Trophoblast cell (in vitro differentiated cells and primary cell): Measurements from ENCODE around the gene OR5T2.
"Not testable (repeated sequence)": the region's sequence is repeated elsewhere in the genome, so short reads cannot be mapped to it uniquely, and the experiment has no call there.

Experiments used
- DNase-seq, 2 donors: peaks; one replicate each; pipeline ENCODE4 v3.0.0-alpha.2; 2016
- H2AFZ ChIP-seq: 2 replicates; pipeline ENCODE4 v1.6.1; 2013; ENCODE audit warnings: low read length, moderate library complexity, mild to moderate bottlenecking; ENCODE audit not compliant: insufficient read depth, poor library complexity
- H2AK5ac ChIP-seq: 2 replicates; pipeline ENCODE4 v1.6.1; 2013; ENCODE audit warnings: mild to moderate bottlenecking, low read length
- H2BK120ac ChIP-seq: 2 replicates; pipeline ENCODE4 v1.6.1; 2013; ENCODE audit warnings: low read length, mild to moderate bottlenecking, moderate library complexity; ENCODE audit not compliant: insufficient read depth, poor library complexity
- H2BK12ac ChIP-seq: 2 replicates; pipeline ENCODE4 v1.6.1; 2013; ENCODE audit warnings: mild to moderate bottlenecking, low read length, moderate library complexity
- H2BK5ac ChIP-seq: 2 replicates; pipeline ENCODE4 v1.6.1; 2013; ENCODE audit warnings: low read length, low read depth, moderate library complexity, mild to moderate bottlenecking; ENCODE audit not compliant: poor library complexity
- H3K14ac ChIP-seq: 2 replicates; pipeline ENCODE4 v1.6.1; 2013; ENCODE audit warnings: mild to moderate bottlenecking, low read length
- H3K18ac ChIP-seq: 2 replicates; pipeline ENCODE4 v1.6.1; 2013; ENCODE audit warnings: mild to moderate bottlenecking, low read length
- H3K23ac ChIP-seq: 2 replicates; pipeline ENCODE4 v1.6.1; 2013; ENCODE audit warnings: low read length
- H3K27ac ChIP-seq: 2 replicates; pipeline ENCODE4 v1.5.1; 2013; ENCODE audit warnings: low read depth, mild to moderate bottlenecking, inconsistent platforms, low read length, moderate library complexity
- H3K27me3 ChIP-seq: 2 replicates; pipeline ENCODE4 v1.6.1; 2013; ENCODE audit warnings: inconsistent platforms, mild to moderate bottlenecking, low read length, moderate library complexity; ENCODE audit not compliant: insufficient read depth
- H3K36me3 ChIP-seq, 2 experiments: 1 replicate in 1 of 2; 2 replicates in 1 of 2; pipeline ENCODE4 v1.6.1; 2013; ENCODE audit warnings: low read length in 2 of 2, mild to moderate bottlenecking in 2 of 2, moderate library complexity in 1 of 2; ENCODE audit not compliant: insufficient read depth in 2 of 2, control insufficient read depth in 1 of 2
- H3K4ac ChIP-seq: 2 replicates; pipeline ENCODE4 v1.6.1; 2013; ENCODE audit warnings: low read depth, mild to moderate bottlenecking, low read length, moderate library complexity
- H3K4me1 ChIP-seq, 2 experiments: 1 replicate in 1 of 2; 2 replicates in 1 of 2; pipeline ENCODE4 v1.6.1; 2013; ENCODE audit warnings: low read length in 2 of 2, mild to moderate bottlenecking in 2 of 2, moderate library complexity in 1 of 2; ENCODE audit not compliant: insufficient read depth in 2 of 2, control insufficient read depth in 1 of 2
- H3K4me2 ChIP-seq: 2 replicates; pipeline ENCODE4 v1.6.1; 2013; ENCODE audit warnings: inconsistent platforms, mild to moderate bottlenecking, low read length, moderate library complexity
- H3K4me3 ChIP-seq: 2 replicates; pipeline ENCODE4 v1.5.1; 2013; ENCODE audit warnings: mild to moderate bottlenecking, low read depth, low read length, inconsistent platforms
- H3K79me1 ChIP-seq: one replicate; pipeline ENCODE4 v1.6.1; 2013; ENCODE audit warnings: low read length
- H3K79me2 ChIP-seq: 2 replicates; pipeline ENCODE4 v1.6.1; 2013; ENCODE audit warnings: low read length, mild to moderate bottlenecking; ENCODE audit not compliant: control insufficient read depth, insufficient read depth, poor library complexity
- H3K9ac ChIP-seq: 2 replicates; pipeline ENCODE4 v1.6.1; 2013; ENCODE audit warnings: mild to moderate bottlenecking, low read length
- H3K9me3 ChIP-seq: 2 replicates; pipeline ENCODE4 v1.6.1; 2013; ENCODE audit warnings: low read depth, mild to moderate bottlenecking, control low read depth, inconsistent platforms, low read length; ENCODE audit not compliant: insufficient read depth
- H4K12ac ChIP-seq: 2 replicates; pipeline ENCODE4 v1.6.1; 2013; ENCODE audit warnings: low read depth, mild to moderate bottlenecking, low read length, moderate library complexity
- H4K8ac ChIP-seq: 2 replicates; pipeline ENCODE4 v1.6.1; 2013; ENCODE audit warnings: low read depth, mild to moderate bottlenecking, low read length, moderate library complexity
- H4K91ac ChIP-seq: one replicate; pipeline ENCODE4 v1.6.1; 2013; ENCODE audit warnings: low read depth, mild to moderate bottlenecking, low read length, moderate library complexity
- WGBS: extraction: QIAGEN DNeasy Blood & Tissue Kit; methylation state at CpG from one replicate; pipeline ENCODE4 v1.1.7; 2013; ENCODE audit warnings: missing lambda C conversion rate; ENCODE audit not compliant: insufficient read length, insufficient coverage; ENCODE audit errors: extremely low coverage; 5-methylcytosine and 5-hydroxymethylcytosine counted together

The OR5T2 gene

GRCh38 chr11:56219735-56220134 is 14.3 kb downstream of the OR5T2 start:
- H3K14ac ChIP-seq, H2BK5ac ChIP-seq, DNase-seq, H3K79me2 ChIP-seq, H3K4ac ChIP-seq, H4K91ac ChIP-seq, H3K9ac ChIP-seq, H2AK5ac ChIP-seq, H3K4me1 ChIP-seq, H3K27ac ChIP-seq, H2BK120ac ChIP-seq, H3K9me3 ChIP-seq, H3K79me1 ChIP-seq, H3K23ac ChIP-seq, H3K27me3 ChIP-seq, H3K36me3 ChIP-seq, H4K12ac ChIP-seq, H3K18ac ChIP-seq, H2BK12ac ChIP-seq, H2AFZ ChIP-seq, H3K4me3 ChIP-seq, H4K8ac ChIP-seq, H3K4me2 ChIP-seq: not testable (repeated sequence)
- WGBS = no CpG with 5 or more reads among the region's 5 CpGs

- no peak overlapping the region for H3K14ac ChIP-seq
- no peak overlapping the region for H3K4me2 ChIP-seq
- H3K36me3 ChIP-seq = no peaks in the 10 kb centered on the region
- H4K91ac ChIP-seq = no peak overlapping the region
- no peak overlapping the region for H4K8ac ChIP-seq
- H3K4me3 ChIP-seq = no peak overlapping the region
- H3K23ac ChIP-seq = no peak overlapping the region
- no peaks in the 10 kb centered on the region for H3K4me1 ChIP-seq
- no peak overlapping the region for H3K18ac ChIP-seq
- H4K12ac ChIP-seq = no peak overlapping the region
- H3K9ac ChIP-seq = no peak overlapping the region
- no peaks in the 10 kb centered on the region for H3K27me3 ChIP-seq
- WGBS = no CpG with 5 or more reads among the region's 2 CpGs
- H2AFZ ChIP-seq = no peak overlapping the region
- no peak for DNase-seq
- no peak overlapping the region for H3K4ac ChIP-seq
- no peak overlapping the region for H2BK5ac ChIP-seq
- no peak overlapping the region for H3K27ac ChIP-seq
- no peak overlapping the region for H2AK5ac ChIP-seq
- H3K79me1 ChIP-seq = no peaks in the 10 kb centered on the region
- no peak overlapping the region for H2BK12ac ChIP-seq
- no peaks in the 10 kb centered on the region for H3K9me3 ChIP-seq
- no peak overlapping the region for H2BK120ac ChIP-seq
- H3K79me2 ChIP-seq = no peaks in the 10 kb centered on the region
Measured at GRCh38 chr11:56214537-56214936, 19.5 kb downstream of the OR5T2 start.

- Histone ChIP-seq H2BK12ac (no peak overlapping the region), H3K4me1 (no peaks in the 10 kb centered on the region), H2BK5ac (no peak overlapping the region), H3K79me2 (no peaks in the 10 kb centered on the region), H3K4me2 (no peak overlapping the region), H2AFZ (no peak overlapping the region), H2BK120ac (no peak overlapping the region), H3K9ac (no peak overlapping the region), H4K91ac (no peak overlapping the region), H3K79me1 (no peaks in the 10 kb centered on the region), H3K27me3 (no peaks in the 10 kb centered on the region), H3K36me3 (no peaks in the 10 kb centered on the region), H4K12ac (no peak overlapping the region), H3K18ac (no peak overlapping the region), H3K23ac (no peak overlapping the region), H3K4me3 (no peak overlapping the region), H2AK5ac (no peak overlapping the region), H4K8ac (no peak overlapping the region), H3K27ac (no peak overlapping the region), H3K4ac (no peak overlapping the region), H3K9me3 (peaks cover 2% of the 10 kb centered on the region), H3K14ac (no peak overlapping the region)
- no peak for DNase-seq
- WGBS = no CpG with 5 or more reads among the region's 1 CpG
Measured at GRCh38 chr11:56207790-56208189, 26.3 kb downstream of the OR5T2 start.

- H2AK5ac ChIP-seq = no peak overlapping the region
- H2BK120ac ChIP-seq = no peak overlapping the region
- no CpG with 5 or more reads among the region's 2 CpGs for WGBS
- H4K91ac ChIP-seq = no peak overlapping the region
- H3K4me2 ChIP-seq = no peak overlapping the region
- no peak overlapping the region for H3K4me3 ChIP-seq
- H3K4me1 ChIP-seq = no peaks in the 10 kb centered on the region
- H3K14ac ChIP-seq = no peak overlapping the region
- no peak overlapping the region for H3K23ac ChIP-seq
- H3K9me3 ChIP-seq = no peaks in the 10 kb centered on the region
- no peak overlapping the region for H3K18ac ChIP-seq
- H3K4ac ChIP-seq = no peak overlapping the region
- no peak for DNase-seq
- H3K9ac ChIP-seq = no peak overlapping the region
- no peak overlapping the region for H4K8ac ChIP-seq
- no peaks in the 10 kb centered on the region for H3K79me1 ChIP-seq
- no peaks in the 10 kb centered on the region for H3K36me3 ChIP-seq
- no peaks in the 10 kb centered on the region for H3K79me2 ChIP-seq
- no peaks in the 10 kb centered on the region for H3K27me3 ChIP-seq
- no peak overlapping the region for H4K12ac ChIP-seq
- no peak overlapping the region for H2BK5ac ChIP-seq
- H3K27ac ChIP-seq = no peak overlapping the region
- H2AFZ ChIP-seq = no peak overlapping the region
- no peak overlapping the region for H2BK12ac ChIP-seq
Measured at GRCh38 chr11:56197367-56197766, 36.7 kb downstream of the OR5T2 start.
